CD1c-positive myeloid dendritic cell (primary cell): ENCODE data around the gene TSFM.

ENCODE experiments used
- DNase-seq: peaks from one replicate; pipeline ENCODE4 v3.0.0-alpha.2; 2016; ENCODE audit errors: extremely low spot score

Gene TSFM

DNA sequence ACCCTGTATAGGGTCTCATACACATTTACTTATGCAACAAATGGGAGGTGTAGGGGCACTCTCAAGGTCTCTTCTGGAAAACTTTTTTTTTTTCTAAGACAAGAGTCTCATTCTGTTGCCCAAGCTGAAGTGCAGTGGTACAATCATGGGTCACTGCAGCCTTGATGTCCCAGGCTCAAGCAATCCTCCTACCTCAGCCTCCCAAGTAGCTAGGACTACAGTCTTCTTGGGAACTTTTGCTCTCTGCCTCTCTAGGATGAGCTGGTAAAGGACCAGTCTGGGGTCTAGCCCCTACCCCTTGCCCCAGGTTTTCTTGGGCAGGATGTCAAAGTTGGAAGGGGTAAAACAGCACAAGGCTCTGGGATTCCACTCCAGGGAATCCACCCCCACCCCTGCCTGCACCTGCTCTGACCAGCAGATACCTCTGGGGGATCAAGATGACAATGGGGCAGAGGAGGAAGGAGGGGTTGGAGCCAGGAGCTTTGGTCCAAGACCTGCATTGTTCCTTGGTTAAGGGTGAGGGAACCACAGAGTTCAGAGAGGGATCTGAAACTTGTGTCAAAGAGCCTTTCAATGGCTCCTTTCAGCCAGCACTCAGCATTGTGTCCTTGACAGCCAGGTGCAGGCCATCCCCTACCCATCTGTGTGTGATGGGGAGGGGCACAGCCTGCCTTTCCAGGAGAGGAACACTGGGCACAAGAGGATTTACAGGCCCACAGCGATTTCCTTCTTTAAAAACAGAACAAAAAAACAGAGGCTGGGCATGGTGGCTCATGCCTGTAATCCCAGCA lies 51.7 kb downstream of the TSFM start:
- no peak for DNase-seq

DNA sequence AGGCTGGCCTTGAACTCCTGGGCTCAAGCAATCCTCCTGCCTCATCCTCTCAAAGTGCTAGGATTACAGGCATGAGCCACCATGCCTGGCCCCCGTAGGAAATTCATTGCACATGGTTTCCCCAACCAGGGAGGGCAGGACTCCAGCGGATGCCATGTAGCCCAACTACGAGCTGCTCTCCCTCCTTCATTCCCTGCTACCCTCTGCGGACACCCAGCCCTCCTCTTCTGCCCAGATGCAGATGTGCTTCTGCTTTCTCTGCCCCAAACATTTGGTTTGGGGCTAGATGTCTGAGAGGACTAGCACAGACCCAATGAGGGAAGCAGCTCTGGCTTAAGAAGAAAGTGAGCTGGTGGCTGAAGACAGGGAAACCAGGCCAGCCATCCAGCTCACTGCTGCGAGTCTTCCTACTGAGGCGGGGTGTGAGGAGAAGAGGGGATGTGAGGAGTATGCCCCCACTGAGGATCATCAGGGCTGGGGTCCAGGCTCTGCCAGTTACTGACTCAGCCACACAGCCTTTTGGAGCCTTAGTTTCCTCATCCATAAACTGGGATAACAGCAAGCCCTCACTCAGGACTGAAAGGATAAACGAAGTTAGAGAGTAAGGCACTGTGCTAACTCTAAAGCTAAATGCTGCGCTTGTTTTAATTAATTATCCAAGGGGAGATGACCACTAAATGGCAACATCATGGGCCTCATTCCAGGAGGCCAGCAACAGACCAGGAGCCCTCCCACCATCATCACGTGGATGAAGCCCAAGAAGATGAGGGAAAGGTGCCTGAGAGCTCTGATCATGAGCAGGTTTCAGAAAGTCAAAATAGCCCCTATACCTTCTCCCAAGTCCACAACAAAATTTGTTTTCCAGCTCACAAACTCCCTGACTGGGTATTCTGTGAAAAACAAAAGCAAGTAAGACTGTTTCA lies 53.0 kb downstream of the TSFM start:
- peak; percentile 17 for DNase-seq

DNA sequence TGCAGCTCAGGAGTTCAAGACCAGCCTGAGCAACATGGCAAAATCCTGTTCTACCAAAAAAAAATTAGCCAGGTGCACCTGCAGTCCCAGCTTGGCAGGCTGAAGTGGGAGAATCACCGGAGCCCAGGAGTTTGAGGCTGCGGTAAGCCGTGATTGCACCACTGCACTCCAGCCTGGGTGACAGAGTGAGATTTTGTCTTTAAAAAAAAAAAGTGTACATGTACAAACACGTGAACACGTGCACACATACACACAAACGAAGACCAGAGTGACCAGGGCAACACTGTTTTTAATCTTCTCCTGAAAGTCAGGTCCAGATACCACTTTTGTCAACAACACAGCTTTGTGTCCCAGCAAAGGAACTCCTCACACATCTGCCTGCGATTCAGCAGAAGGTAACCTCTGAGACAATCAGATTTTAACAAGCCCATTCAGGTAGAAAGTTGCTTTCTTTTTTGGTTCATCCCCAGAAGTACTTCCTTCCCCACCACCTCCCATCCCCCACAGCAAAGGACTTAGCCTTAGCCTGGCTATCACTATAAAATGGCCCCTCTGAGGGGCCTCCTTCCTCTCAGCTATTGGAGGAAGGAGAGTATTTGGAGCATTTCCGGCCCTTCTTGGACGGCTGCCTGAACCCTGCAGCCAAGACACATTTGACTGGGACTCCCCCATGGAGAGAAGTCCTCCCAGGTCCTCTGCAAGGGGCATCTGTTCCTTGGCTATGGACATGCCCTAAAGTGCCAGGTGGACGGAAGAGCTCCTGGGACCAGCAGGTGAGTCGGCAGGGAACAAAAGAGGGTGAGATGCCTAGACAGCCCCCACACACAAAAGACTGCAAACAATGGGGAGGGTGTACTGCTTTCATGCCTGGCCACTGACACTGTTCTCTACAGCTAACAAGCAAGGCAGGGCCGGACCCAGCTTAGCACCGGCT lies 54.1 kb downstream of the TSFM start:
- DNase-seq = no peak

- DNase-seq = no peak
Measured at GRCh38 chr12:57837864-57838562, 55.4 kb downstream of the TSFM start.

DNA sequence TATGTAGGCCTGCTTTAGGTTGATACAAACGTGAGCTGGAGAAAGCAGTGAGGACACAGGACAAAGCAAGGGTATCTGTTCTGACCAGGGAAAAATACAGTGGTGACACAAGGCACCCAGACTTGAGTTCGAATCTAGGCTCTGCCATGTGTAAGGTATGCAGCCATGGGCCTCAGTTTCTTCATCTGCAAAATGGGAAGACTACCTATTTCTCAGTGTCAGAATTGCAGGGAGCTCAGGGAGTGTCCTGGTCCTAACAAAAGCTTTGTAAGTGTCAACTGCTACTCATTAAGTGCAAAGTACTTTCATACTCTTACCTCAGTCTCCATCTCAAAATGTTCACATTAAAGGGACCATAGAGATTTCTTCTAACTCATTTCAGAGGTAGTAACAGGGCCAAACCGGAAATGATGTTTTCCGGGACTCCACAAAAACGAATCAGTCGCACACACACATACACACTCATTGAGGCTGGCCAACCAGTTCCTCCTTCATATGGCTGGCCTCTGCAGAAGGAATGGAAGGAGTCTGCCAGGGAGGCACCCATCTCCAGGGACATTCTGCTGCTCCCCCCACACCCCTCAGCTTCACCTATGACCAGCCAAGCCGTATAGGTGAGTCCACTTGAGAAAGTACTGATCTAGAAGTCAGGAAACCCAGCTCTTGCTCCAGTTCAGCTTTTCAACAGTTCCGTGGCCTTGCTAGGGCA lies 56.2 kb downstream of the TSFM start:
- DNase-seq = peak; percentile 39

DNA sequence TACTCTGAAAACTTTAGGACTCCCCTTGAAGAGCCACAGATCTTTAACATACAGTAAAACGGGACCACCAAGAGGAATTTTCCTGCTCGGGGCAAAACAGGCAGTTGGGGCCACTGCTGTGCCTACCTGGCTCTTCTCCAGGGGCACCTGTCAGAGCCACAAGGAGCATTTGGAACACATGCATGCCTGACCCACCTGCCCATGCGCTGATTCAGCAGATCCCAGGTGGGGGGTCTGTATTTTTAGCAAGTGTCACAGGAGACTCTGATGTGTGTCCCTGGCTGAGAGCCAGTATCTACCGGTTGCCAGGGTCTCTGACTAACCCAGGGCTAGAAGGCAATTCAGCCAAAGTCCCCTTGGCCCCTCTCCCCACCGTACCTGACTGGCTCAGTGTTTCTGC lies 57.4 kb downstream of the TSFM start:
- no peak for DNase-seq

DNA sequence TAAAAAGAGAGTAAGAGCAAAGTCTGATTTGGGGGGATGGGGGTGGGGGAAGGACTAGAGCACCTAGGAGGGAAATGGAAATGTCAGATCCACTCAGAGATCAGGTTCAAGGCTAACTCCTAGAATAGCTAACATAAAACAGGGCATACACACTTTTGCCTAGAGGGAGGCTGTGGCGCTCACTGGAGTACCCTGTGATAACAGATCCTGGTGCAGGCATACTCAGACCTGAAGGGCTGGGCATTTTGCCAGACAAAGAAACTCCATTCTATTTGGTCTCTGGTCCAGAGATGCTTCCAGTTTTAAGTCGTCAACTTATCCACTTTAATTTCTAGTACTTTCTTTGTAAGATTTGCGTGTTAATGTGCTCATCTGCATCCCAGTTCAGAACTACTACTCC lies 58.1 kb downstream of the TSFM start:
- no peak for DNase-seq

DNA sequence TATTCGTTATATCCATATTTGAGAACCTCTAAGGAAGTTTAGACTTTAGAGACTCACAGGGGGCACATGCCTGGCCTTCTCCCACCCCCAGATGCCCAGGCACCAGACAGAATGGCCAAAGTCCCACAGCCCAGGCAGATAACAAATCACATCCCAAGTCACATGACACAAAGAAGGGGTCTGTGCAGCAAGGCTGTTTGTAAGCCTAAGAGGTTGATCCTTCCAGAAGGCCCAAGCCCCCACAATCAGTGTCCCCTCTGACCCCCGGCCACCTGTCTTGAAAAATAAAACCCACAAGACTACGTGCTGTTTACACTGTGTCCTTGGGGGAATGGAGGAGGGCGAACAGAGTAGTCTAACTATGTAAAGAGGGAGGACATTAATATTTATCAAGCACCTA lies 58.9 kb downstream of the TSFM start:
- no peak for DNase-seq

DNA sequence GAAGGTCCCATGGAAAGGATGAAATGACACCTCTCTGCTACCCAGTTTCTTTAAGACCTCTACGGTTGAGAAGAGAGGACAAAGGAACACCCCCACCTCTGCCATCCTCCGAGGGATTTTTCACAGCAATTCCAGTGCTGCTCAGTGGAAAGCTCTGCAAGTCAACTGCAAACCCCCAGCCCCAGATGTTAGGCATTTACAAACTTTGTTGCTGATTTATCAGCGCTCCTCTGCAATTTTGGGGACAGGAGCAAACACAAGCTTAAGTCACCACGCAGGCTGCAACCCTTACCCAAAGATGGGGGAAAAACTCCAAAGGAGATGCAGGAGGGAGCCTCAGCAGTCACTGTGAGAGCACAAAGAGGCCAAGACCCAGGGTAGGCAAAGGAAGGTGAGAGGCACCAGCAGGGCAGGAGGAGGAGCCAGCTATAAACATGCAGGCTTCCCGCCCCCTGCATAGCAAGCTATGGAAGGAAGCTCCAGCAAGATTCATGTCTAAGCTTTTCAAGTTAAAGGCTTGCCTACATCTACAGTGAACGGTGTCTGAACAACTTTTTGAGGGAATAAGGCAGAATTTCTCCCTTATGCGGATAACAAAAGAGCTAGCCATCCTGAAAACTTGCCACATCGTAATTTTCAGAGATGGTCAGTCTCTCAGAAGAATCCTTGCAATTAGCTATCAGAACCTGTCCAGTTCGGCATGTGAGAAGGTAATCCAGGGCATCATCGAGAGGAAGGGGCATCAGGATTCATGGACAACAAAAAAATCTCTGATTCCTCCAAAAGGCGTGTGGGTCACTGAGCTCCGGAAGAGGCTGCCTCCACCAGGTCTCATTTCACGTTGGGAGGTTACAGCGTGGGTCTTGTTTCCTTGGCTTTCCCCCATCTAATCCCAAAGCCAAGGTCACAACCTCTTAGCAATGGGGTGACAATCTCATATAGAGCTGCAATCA lies 60.0 kb downstream of the TSFM start:
- no peak for DNase-seq

- DNase-seq = peak; percentile 70
Measured at GRCh38 chr12:57844709-57845477, 62.3 kb downstream of the TSFM start.

- peak; percentile 63 for DNase-seq
Measured at GRCh38 chr12:57845478-57846284, 63.1 kb downstream of the TSFM start.

DNA sequence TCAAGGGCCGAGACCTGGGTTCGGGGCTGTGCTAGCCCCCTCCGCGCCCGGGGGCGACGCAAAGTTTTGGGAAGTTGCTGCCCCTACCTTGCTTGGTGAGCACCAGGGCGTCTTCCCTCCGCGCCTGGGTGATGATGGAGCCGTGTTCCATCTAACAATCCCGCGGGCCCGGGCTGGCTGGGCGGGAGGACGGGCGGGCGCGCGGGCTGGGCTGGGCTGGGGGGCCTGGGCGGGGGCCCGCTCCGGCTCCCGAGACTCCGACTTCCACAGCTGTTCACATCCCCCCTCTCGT lies 63.6 kb downstream of the TSFM start:
- no peak for DNase-seq

GRCh38 chr12:57846577-57847319 lies 64.2 kb downstream of the TSFM start, which contains the start of gene CTDSP2:
Gene CTDSP2, minus strand, starts transcription at chr12:57846729. Its CDS starts 294 bp downstream, at chr12:57846435.
- peak; percentile 97 for DNase-seq
